HG02642 (cell line): Measurements from ENCODE around the gene DENND6B.

Source experiments
- ATAC-seq: cut with Tn5 transposase; IDR thresholded peaks from one replicate; pipeline ENCODE4 v1.9.1; 2021; ENCODE audit warnings: mild to moderate bottlenecking; ENCODE audit not compliant: unreplicated experiment, poor library complexity

DENND6B gene

DNA sequence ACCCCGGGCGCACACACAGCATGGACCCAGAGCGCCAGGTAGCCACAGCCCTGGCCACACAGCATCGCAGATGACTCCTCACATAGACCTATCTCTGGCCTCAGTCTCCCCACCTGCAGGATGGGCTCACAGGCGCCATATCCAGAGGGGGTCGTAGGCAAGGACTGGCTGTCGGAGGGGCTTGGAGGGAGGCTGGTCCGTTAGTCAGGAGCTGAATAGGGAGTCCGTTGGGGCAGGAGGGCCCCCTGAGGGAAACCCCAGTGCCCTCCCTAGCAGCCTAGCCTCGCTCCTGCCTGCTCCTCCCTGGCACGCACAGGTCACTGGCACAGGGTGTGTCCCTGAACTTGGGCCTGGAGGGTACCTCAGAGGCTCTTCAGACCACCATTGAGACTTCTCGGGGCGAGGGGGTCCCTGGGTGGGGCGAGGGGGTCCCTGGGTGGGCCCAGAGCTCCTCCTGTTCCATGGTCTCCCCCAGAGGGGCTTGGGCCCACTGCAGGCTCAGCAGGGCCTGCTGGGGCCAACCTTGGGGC is 21.4 kb downstream of the DENND6B start:
- no peak for ATAC-seq

DNA sequence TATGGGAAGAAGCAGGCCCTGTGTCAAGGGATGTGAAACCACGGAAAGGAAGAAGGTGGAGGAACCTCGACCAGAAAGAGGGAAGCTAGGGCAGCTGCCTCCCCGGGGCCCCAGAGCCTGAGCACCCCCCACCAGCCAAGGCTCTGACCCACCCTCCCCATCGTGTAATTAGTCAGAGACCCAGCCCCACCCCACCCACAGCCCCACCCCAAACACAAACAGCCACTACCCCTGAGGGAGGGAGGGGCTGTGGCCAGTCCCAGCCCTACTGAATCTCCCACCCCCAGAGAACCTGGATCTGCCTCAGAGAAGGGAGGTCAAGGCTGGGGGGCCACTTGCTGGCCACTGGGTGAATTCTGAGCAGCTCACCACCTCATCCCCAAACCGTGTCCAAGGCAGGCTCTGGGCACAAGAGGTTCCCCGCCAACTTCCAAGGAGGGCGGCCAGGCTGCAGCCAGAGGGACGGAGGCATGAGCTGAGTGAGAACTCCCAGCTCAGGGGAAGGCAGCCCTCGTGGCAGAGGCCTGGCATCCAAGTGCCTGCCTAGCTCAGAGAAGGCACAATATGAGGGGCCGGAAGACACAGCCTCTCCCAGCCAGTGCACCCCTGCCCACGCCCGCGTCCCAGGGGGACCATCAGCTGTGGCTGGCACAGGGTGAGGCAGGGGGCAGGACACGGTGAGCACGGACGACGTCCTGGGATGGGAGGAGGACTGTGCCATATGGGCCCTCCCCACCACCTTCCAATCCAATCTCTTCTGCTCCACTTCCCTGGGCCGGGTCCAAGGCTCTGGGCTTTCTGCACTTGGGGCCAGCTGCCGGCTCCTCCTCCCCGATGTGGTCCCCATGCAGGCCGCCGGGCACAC is 22.1 kb downstream of the DENND6B start:
- no peak for ATAC-seq

DNA sequence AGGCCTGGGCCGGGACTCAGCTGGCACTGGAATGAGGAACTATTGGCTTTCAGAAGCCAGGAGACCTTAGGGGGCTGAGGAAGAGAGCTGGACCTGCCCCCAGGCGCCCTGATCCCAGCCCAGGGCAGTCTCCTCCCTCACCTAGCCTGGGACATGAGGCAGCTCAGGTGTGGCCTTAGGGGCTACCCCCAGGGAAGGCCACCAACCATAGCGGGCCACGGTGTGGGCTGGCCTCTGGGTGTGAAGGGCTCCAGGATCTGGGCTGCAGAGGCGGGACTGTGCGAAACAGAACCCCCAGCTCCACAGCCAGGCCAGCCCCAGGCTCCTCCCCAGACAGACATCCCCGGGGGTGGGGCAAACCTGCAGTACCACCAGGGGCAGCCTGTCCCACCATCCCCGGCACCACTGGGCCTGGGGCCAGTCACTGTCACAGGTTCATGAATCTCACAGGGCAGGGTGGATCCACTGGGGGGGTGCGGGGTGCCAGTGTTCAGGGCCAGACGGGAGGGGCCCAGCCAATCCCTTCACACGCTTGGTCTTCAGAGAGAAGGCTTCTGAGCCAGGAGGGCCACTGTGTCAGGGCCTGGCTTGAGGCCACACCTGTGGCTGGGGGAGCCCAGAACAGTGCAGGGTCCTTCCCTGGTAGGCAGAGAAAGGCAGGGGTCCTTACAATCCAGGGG is 22.8 kb downstream of the DENND6B start:
- ATAC-seq = no peak

DNA sequence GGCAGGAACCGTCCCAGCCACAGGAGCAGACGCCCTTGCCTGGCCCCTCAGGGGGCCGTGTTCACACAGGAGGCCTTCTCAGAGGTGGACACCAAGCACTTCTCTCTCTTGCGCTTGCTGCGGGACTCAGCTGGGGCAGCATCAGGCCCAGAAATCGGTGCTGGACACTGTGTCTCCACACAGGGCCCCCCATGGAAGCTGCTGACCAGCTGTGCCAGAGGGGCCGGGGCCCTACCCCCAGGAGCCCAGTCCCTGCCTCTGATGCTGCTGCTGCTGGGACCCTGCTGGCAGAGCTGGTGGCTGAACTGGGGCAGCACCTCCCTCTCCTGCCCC is 23.3 kb downstream of the DENND6B start:
- no peak for ATAC-seq

DNA sequence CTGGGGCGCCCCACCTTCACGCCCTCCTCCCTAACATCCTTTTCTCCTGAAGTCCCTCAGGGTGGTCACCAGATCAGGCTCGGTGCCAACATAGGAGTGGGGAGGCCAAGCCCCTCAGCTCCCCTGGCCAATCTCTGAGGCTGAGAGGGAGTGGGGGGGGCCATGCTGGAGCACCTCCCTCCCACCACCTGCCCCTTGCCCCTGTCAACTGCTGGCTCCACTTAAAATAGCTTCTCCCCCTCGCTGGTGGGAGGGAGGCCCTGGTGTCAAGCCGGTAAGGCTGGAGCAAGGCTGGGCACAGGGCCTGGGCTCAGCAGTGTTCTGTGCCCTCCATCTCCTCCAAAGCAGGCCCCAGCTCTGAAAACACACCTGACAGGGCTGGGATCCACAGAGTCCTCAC is 24.2 kb downstream of the DENND6B start:
- no peak for ATAC-seq

DNA sequence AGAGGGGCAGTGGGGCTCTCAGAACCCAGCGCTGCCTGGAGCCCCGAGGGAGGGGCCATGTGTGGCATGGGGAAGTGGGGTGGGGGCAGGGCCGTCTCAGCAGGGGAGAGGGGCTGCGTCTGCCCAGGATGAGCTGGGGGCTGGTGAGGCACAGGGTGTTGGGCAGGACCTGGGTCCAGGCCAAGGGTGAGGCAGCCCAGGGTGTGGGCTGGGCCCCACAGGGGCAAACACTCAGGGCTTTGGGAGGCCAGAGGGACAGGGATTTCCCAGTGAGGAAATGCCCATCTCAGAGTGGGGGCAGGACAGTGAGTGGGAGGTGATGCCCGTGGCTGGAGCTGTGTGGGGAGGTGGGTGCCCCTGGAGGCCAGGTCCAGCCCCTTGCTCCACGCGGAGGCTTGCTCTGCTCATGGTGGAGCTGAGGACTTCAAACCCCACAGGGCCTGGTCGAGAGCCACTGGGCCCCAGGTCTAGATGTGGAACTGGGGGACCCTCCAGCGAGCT is 24.7 kb downstream of the DENND6B start:
- no peak for ATAC-seq

DNA sequence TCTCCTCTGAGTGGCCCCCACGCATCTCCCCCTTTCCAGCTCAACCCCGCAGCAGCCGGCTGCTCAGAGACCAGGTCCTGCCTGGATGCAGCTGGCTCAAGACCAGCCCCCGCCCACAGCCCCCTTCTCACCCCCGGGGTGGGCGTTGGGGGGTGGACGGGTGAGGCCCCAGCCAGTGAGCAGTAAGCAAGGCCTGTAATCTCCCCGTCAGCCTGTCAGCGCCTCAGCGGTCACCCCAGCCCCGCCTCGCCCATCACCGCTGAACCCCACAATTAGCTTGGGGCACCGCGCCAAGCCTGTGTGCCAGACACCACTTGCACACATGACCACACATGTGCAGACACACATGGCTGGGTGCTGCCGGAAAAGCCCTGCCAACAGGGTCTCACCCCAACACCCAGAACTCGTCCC is 25.2 kb downstream of the DENND6B start:
- ATAC-seq = no peak

DNA sequence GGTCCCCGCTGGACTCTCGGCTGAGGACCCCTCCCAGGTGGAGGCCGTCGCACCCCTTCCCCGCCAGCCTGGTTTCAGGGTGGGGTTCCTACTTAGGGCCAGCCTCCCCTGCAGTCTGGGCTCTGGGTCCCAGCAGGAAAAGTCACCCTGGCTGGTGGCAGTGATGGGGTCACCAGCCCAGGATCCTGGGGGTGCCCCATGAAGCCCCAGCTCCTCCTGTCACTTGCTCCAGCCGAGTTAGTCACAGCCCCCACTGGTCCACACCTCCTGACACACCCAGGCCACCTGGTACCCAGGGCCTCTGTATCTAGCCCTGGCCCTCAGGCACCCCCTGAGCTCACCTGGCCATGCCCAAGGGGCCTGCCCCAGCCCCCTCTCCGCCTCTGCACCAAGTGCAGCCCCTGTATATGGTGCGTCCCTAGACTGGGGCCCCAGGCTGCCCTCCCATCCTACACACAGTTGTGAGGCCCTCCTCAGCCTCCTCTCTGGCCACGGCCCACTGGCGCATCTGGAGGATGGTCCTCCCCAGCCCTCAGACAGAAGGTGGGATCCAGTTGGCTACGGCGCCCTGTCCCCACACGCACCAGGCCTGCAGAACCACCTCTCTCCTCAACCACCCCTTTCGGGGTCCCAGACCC is 26.1 kb downstream of the DENND6B start:
- ATAC-seq = no peak

DNA sequence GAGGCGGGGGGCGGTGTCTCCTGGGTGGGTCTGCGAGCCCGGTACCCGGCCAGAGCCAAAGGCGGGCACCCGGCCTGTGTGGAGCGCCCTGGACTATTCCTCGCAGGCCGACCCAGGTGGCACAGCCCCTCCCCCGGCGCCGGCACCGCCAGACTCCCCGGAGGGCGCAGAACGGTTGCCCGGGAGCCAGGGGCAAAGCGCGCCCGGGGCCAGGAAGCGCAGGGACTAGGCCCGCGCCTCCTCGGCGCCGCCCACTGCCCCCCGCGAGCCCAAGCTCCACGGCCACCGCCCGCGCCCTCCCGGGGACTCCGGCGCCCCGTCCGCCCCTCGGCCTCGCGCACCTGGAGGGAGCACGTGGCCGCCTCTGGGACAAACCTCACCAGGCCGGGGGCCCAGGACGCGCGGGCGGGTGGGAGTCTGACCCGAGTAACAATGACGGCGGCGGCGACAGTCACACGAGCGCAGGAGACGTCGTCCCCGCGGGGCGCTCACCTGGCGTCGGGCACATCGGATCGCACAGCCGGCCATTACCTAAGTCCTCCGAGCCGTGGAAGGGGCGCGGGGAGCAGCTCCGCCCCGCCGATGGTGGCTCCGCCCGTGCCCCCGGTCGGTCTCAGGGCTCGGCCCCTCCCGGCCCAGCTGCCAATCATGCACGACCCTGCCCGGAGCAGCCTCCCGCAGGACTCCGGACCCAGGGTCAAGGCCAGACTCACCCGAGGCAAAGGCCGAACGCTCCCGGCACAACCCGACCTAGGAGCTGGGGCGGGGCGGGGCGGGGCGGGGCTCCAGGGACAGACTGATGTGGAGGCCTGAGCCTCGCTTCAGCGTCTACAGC is 26.8 kb downstream of the DENND6B start:
- ATAC-seq = no peak

DNA sequence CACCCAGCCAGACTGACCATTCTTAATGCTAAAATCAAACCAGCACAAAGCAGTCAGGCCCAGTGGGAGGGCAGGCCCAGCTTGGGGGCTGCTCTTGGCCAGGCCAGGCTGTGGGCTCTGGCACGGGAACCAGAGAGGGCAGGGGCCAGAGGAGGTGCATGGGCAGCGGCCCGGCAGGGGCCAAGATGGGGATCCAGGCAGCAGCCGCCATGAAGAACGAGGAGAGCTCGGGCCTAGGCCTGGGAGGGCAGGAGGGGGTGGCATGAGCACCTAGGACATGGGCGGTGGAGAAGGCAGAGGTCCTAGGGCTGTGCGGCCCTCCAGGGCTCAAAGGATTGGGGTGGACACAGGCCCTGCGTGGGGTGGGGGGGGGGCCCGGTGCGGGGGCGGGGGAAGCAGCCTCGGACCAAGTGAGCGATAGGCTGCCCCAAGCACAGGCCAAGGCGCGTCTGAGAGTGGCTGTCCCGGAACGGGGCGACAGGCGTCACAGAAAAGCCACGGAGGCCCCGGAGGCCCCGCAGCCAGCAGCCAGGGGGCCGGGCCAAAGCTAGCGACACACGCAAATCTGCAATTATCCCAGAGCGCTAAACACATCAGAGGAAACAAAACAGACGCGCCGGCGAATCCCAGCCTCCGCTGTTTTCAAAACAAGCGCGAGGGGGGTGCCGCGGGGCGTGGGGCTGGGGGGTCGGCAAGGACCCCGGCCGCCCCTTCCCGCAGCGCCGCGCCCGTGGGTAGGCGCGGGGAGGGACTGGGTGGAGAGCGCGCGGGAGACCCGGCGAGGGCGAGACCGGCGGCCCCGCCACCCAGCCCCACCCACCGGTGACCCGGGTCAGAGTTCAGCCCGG is 27.7 kb downstream of the DENND6B start:
- ATAC-seq = no peak

DNA sequence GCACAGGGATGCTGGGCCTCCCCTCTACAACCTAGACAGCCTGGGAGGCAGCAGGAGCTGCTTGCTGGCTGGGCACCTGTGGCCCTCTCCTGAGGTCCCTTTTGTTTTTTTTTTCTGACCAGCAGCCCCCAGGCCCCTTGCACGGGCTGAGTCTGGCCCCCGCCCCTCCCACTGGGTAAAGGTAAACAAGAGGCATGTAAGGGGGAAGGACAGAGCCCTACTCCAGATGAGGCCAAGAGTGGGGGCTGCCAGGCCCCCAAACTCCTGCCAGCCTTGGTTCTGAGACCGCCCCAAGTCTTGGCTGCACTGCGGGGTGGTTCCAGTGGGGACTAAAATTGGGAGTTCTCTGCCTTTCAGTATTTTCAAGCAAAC is 28.6 kb downstream of the DENND6B start:
- no peak for ATAC-seq

DNA sequence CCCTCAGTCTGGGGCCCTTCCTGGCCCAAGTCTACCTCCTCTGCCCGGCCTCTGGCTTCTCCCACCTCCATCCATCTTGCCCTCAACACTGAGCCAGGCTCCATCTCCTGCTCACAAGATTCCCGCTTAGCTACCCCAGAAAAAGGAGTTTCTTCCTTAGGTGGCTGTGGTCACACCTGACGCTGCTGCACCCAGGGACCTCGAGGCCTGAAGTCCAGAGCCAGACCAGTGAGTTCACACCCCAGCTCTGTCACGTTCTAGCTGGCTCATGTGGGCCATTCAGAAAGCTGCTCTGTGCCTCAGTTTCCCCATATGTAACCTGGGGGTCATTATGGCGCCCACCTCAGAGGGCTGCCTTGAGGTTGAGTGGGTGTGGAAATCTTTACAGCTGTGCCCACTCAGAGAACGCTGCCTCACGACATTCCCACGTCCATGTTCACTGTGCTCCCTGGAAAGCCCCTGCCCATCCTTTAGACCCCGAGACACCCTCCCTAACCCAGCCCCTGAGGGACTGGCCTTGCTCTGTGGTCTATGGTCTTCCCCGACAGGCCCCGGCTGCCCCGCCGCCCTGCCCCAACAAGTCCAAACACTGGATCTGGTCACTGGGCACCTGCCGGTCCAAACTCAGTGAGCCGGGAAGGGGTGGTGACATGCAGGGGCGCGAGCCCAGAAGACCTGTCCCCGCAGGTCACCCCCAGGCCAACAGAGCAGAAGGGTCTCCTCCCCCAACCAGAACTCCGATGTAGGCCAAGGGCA is 29.1 kb downstream of the DENND6B start:
- no peak for ATAC-seq

DNA sequence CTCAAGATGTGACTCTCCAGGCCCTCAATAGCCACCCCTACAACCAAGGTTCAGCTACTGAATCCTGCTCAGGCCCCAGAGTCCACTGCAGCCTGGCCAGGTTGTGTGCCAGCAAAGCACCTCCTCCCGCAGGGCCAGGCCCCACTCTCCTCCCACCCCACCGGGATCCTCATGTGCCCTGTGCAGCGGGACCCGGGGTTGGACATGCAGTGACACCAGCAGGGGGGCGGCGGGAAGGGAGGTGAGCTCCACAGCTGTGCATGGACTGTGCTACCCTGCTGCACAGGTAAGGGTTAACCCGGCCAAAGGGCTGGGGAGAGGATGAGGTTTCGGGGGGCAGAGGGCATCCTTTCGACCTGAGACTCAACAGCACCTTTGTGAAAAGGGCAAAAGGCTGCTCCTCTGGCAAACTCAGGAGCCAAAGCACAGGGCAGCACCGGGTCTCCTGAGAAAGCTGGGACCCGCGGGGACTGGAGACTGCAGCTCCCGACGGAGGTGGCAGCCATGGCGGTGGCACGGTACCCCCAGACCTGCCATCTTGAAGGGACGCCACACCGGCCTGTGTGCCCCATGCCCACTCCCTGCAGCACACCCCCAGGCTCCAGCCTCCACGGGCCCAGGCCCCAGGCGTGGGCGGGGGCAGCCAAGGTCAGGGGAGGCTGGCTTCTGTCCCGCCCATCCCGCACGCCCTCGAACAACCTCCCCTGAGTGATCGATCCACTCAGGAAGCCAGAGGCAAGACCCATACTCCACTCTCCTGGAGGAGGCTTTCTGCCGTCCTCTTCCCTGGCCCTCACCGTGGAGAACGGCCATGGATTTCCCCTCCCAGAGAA is 29.9 kb downstream of the DENND6B start:
- ATAC-seq = no peak

DNA sequence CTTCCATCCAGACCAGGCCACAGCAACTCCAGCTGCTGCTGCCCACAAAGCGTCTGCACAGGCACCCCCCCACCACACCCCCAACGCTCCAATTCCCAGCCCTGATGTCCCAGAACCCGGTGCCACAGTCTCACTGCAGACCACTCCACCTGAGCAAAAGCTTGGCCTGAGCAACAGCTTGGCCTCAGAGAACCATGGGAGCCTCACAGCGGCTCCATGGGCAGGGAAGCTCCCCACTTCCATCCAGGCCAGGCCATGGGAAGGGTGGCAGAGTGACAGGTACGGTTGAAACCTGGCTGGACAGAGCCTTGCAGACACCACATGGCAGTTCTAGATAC is 32.5 kb downstream of the DENND6B start:
- ATAC-seq = no peak

DNA sequence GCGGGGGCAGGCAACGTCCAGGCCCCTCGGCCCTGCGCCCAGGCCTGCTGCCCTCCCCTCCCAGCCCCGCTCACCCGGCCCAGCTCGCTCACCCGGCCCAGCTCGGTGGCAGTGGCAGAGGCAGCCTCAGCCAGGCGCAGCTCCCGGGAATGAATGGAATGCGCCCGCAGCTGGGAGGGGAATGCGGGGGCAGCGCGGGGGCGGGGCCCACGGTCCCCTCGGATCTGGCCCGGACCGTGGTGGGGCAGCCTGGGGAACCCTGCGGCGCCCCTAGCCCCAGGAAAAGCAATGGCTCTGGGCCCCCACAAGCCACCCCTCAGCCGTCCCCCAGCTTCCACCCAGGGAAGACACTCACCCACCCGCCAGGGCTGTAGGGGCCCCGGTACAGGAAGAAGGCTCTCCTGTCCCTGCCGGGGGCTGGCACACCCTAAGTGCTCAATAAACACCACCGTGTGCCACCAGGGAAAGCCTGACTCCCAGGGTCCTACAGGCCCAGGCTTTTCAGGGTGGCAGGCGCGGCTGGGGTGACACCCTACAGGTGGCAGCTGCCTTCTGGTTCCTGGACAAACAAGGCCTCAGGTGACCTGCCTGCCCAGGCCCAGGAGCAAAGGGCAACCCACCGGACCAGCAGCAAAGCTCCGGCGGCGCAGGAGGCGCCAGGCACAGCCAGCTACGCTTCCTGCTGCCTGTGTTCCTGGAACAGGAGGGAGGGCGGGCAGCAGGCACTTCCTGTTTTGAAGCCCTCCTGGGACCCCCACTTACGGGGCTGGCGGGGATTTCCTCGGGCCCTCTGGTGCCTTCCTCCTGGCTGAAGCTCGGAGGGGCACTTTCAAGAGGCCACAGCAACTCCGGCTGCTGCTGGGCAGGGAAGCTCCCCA is 33.1 kb downstream of the DENND6B start:
- ATAC-seq = no peak

DNA sequence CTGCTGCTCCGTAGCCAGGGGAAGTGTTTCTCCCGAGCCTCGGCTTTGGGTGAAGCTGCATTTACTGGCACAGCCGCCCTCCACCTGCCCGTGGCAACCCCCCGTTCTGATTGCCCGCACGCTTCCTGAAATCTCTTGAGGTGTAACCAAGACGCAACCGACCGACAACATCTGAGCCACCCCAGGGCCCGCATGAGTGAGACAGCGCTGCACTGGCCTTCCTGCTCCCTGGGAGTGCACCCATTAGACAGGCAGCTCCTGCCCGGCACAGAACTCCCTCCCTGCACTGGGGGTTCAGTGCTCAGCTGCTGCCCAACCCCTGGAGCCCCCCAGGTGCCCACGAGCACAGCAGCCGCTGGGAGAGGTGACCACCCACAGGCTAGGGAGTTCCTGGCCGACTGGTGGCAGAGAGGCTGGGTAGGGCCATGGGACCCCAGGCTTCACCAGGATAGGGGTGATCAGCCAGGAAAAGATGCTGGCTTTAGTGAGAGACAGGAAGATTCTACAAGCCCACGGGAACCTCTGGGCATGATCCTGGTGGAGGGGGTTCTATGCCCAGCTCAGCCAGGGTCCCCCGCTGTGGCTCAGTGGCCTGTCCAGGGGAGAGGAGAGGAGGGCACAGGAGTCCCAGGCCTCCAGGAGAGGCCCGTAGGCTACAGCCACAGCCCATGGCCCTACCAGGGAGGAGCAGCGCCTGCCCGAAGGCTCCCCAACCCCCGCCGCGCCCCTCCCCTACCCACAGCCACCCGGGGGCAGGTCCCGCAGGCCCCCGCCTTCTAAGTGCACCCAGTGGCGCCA is 34.0 kb downstream of the DENND6B start:
- no peak for ATAC-seq
